ENCODE data around the gene PAX6. TPM values are rescaled to one million over a fixed set of nuclear protein-coding genes. Genes with fewer than 3 reads are reported as not detected.

PAX6 gene
- total RNA-seq, 1 experiment from 2014 or later: 22.4 TPM

DNA sequence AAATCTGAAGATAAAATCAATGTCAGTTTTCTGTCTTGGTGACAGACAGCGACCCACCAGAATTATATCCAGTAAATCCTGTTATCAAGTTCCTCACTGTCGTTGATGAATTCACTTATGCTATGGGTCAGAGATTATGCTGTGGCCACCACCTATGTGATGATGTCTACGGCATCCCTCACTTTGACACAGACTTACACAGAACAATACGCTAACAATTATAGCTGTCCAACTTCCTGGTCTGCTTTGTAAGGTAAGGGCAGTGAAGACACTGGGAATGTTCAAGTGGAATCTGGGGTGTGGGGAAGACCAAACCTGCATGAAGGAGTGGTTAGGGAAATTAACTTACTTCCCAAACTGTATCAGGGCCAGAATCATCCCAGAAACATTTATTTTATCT is 19.3 kb upstream of the PAX6 start:
- peaks cover 100% of the 10 kb centered on the region for H3K27me3 ChIP-seq (replicated peaks; ENCODE audit: insufficient read depth, low read depth, low read length, poor library complexity)
- no peaks in the 10 kb centered on the region for H3K36me3 ChIP-seq (ENCODE audit: insufficient read depth, low read length, poor library complexity, severe bottlenecking)
- no peaks in the 10 kb centered on the region for H3K9me3 ChIP-seq (ENCODE audit: low read depth, low read length, poor library complexity, severe bottlenecking)
- no peak overlapping the region for H3K4me3 ChIP-seq (ENCODE audit: low read depth, low read length, poor library complexity, severe bottlenecking)
- CTCF ChIA-PET: no interaction called here
- DNase-seq (ENCODE audit: low spot score): no peak
- POLR2A ChIA-PET (ENCODE audit: low non-redundant PET): no interaction called here
- BruUV-seq (replicated peaks): no TSS peak
- no peak overlapping the region for H3K27ac ChIP-seq (ENCODE audit: low read depth, low read length, poor library complexity, severe bottlenecking)
- intact Hi-C loops (cut with micrococcal nuclease; ENCODE audit: unreplicated experiment): no loop called here
- TF ChIP-seq, protein P1, sequence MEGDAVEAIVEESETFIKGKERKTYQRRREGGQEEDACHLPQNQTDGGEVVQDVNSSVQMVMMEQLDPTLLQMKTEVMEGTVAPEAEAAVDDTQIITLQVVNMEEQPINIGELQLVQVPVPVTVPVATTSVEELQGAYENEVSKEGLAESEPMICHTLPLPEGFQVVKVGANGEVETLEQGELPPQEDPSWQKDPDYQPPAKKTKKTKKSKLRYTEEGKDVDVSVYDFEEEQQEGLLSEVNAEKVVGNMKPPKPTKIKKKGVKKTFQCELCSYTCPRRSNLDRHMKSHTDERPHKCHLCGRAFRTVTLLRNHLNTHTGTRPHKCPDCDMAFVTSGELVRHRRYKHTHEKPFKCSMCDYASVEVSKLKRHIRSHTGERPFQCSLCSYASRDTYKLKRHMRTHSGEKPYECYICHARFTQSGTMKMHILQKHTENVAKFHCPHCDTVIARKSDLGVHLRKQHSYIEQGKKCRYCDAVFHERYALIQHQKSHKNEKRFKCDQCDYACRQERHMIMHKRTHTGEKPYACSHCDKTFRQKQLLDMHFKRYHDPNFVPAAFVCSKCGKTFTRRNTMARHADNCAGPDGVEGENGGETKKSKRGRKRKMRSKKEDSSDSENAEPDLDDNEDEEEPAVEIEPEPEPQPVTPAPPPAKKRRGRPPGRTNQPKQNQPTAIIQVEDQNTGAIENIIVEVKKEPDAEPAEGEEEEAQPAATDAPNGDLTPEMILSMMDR (conservative IDR thresholded peaks at IDR 0.05; ENCODE audit: low read depth, low read length): no peak
- no peak for TF ChIP-seq EZH2 (IDR thresholded peaks at IDR 0.05; ENCODE audit: borderline replicate concordance, low read depth, low read length, poor library complexity, severe bottlenecking)
- peaks cover 18% of the 10 kb centered on the region for H3K4me1 ChIP-seq (ENCODE audit: insufficient read depth, low read length, poor library complexity, severe bottlenecking)

DNA sequence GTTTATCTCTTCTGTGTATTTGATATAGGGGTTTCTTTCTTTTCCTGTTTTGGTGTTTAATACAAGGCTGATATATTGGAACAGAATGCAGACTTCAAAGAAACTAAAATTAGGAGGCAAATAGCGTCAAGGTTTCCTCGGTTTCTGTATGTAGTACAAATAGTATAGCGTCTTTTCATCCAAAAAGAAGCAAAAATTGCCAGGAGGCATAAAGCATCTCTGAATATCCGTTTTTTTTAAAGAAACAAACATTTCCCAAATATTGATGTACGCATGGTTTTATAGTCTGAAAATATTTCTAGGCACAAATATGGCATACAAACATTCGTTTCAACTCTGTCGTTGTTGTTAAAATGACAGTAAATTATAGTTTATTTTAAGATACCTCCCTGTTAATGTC is 17.1 kb upstream of the PAX6 start:
- TF ChIP-seq EZH2 (IDR thresholded peaks at IDR 0.05; ENCODE audit: borderline replicate concordance, low read depth, low read length, poor library complexity, severe bottlenecking): no peak
- TF ChIP-seq, protein P1 (conservative IDR thresholded peaks at IDR 0.05; ENCODE audit: low read depth, low read length): no peak
- intact Hi-C loops (cut with micrococcal nuclease; ENCODE audit: unreplicated experiment): no loop called here
- H3K4me3 ChIP-seq (ENCODE audit: low read depth, low read length, poor library complexity, severe bottlenecking): no peak overlapping the region
- ChIA-PET CTCF (no interaction called here), POLR2A (ENCODE audit: low non-redundant PET) (no interaction called here)
- no peak overlapping the region for H3K27ac ChIP-seq (ENCODE audit: low read depth, low read length, poor library complexity, severe bottlenecking)
- peaks cover 19% of the 10 kb centered on the region for H3K4me1 ChIP-seq (ENCODE audit: insufficient read depth, low read length, poor library complexity, severe bottlenecking)
- H3K36me3 ChIP-seq (ENCODE audit: insufficient read depth, low read length, poor library complexity, severe bottlenecking): no peaks in the 10 kb centered on the region
- no peak for DNase-seq (ENCODE audit: low spot score)
- H3K9me3 ChIP-seq (ENCODE audit: low read depth, low read length, poor library complexity, severe bottlenecking): no peaks in the 10 kb centered on the region
- no TSS peak for BruUV-seq (replicated peaks)
- peaks cover 100% of the 10 kb centered on the region for H3K27me3 ChIP-seq (replicated peaks; ENCODE audit: insufficient read depth, low read depth, low read length, poor library complexity)

DNA sequence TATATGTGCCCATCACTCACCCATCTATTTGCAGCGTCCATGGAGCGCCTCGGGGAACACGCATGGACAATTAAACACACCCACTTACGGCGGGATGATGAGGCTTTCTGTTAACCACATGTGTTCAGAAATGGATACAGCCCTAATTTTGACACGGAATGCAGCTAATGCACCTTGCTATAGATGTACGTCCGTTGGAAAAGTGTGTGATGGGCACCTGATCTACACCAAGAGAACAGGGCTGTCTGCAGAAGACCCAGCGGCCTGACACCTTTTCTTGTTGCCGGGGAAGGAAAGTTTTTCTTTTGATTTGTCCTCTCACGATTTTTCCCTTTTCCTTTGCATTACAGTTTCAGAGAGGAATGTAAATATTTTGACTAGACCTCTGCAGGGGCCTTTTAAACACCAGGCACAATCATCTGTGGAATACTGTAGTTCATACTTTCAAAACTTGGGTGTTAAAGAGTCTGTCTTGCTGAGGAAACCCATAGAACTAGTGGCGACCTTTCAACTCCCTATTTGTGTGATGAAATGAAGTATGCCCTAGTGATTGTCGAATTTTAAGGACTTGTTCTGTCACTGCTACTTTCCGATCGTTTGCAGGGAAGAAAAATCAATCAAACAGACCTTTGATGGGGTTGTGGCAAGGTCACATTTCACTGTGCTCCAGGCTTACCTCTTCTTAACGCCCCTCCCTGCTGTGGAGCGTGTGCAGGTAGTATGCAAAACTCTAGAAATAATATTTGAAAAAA is 16.5 kb upstream of the PAX6 start:
- POLR2A ChIA-PET (ENCODE audit: low non-redundant PET): no interaction called here
- H3K36me3 ChIP-seq (ENCODE audit: insufficient read depth, low read length, poor library complexity, severe bottlenecking): no peaks in the 10 kb centered on the region
- CTCF ChIA-PET: interaction anchor here (0.6 kb wide), 1 partner anchor 343 kb away, joined by 3 read pairs; no protein-coding TSS in a partner anchor
- TF ChIP-seq, protein P1 (conservative IDR thresholded peaks at IDR 0.05; ENCODE audit: low read depth, low read length): no peak
- peak; percentile 82 for TF ChIP-seq EZH2 (IDR thresholded peaks at IDR 0.05; ENCODE audit: borderline replicate concordance, low read depth, low read length, poor library complexity, severe bottlenecking)
- peaks cover 100% of the 10 kb centered on the region for H3K27me3 ChIP-seq (replicated peaks; ENCODE audit: insufficient read depth, low read depth, low read length, poor library complexity)
- peaks cover 19% of the 10 kb centered on the region for H3K4me1 ChIP-seq (ENCODE audit: insufficient read depth, low read length, poor library complexity, severe bottlenecking)
- DNase-seq (ENCODE audit: low spot score): no peak
- no peaks in the 10 kb centered on the region for H3K9me3 ChIP-seq (ENCODE audit: low read depth, low read length, poor library complexity, severe bottlenecking)
- H3K4me3 ChIP-seq (ENCODE audit: low read depth, low read length, poor library complexity, severe bottlenecking): peak overlapping the region; percentile 5
- BruUV-seq (replicated peaks): no TSS peak
- H3K27ac ChIP-seq (ENCODE audit: low read depth, low read length, poor library complexity, severe bottlenecking): no peak overlapping the region
- intact Hi-C loops (cut with micrococcal nuclease; ENCODE audit: unreplicated experiment): no loop called here
